HG02759 (cell line): ENCODE data around the gene CYFIP2.
"Not testable (repeated sequence)": the region's sequence is repeated elsewhere in the genome, so short reads cannot be mapped to it uniquely, and the experiment has no call there.

Experiments used
- ATAC-seq: cut with Tn5 transposase; IDR thresholded peaks from one replicate; pipeline ENCODE4 v1.9.1; 2021; ENCODE audit warnings: mild to moderate bottlenecking, moderate library complexity; ENCODE audit not compliant: unreplicated experiment

CYFIP2 gene

DNA sequence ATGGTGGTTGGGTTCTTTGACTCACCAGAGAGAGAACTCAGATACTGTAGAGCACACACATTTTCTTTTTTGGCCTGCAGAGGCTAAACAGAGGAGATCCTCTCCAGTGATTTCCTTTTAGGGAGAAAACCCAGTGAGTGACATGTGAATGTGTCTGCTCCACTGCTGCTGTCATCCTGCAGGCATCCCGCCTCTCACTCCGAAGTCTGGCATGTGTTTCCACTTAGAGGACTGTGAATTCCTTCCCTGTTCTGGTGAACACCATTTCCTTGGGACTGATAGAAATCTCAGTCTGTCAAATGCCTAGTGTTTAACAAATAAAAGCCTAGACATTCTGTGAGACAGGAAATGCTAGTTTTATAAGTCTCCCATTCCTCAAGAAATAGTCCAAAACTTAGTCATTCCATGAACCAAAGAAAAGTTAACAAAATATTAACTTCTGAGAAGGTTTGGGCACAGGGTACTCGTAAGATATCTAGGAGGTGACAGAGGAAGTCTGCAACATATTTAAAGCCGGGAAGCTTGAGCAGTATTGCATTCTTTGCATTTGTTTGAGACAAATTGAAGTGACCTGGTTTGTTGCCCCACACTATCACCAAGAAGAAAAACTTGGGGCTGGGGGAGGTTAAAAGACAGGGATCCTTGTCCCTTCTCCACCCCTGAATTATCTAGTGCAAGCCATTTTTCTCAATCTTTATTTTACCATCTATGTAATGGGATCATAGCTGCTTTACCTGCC lies 119.2 kb downstream of the CYFIP2 start:
- ATAC-seq = no peak

DNA sequence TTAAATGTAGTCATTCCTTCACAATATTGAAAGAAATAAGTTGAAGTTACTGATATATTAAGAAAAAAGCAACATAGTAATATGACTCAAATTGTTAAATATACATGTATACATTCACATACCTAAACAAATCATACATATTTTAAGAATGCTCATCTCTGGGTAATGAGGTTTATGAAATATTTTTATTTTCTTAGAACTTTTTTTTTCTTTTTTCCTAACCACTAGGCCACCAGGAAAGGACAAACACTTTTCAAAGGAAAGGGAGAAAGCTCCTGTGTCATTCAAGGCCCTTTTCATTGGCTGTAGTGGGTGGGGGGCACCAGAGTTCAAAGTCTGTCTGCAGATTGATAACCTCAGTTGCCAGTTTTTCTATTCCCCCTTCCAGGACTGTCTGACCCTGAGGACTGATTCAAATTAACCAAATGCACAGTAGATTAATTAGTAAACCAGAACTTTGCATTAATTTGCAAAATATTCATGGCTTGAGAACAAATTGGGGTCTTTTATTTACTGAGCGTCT lies 121.2 kb downstream of the CYFIP2 start:
- no peak for ATAC-seq

DNA sequence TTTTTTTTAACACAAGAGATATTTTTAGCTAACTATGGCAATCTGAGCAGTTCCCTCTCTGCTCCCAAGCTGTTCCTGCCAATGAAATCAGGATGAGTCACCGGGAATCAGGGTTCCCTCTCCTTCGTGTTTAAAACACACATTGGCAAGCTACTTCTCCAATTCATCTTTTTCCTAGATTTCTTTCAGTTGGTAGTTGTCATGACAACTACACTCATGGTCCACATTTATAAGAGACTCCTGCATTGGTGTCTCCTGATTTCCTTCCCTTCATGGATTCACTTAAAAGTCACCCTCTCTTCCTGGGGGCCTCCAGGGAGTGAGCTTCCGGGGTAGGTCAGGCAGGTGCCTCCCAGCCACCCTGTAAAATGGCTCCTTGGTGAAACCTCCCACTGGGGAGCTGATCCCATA lies 121.8 kb downstream of the CYFIP2 start:
- ATAC-seq = no peak

DNA sequence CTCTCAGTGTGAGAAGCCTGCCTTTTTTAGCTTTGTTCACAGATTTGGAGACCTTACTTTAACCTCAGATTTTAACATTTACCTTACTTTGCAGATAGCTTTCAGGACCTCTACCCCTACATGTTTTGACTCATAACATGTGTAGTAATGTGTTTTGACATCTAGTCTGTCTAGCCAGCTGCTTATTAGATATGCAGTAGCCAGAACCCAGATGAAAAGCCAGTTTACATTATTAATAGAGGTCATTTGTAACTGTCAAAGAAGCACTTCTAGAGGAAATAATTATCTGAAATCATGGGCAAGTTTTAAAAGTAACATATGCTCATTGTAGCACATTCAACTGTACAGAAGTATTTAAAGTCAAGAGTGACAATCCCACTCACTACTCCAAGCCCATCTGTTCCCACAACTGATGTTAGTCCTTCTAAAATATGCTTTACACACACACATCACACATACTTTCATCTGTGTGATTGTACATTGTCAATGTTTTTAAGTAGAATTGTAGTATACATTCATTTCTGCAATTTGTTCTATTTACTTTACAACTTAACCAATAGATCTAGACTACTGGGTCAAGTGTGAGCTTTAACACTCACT lies 122.3 kb downstream of the CYFIP2 start:
- no peak for ATAC-seq

DNA sequence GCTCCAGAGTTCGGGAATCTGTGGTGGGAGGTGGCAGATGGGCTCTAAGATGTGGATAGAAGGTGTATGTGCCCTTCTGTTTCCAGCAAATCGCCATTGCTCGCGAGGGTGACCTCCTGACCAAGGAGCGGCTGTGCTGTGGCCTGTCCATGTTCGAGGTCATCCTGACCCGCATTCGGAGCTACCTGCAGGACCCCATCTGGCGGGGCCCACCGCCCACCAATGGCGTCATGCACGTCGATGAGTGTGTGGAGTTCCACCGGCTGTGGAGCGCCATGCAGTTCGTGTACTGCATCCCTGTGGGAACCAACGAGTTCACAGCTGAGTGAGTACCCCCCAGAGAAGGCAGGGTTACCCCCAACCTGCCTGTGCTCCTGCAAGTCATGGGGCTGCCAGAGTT lies 123.2 kb downstream of the CYFIP2 start:
- no peak for ATAC-seq

DNA sequence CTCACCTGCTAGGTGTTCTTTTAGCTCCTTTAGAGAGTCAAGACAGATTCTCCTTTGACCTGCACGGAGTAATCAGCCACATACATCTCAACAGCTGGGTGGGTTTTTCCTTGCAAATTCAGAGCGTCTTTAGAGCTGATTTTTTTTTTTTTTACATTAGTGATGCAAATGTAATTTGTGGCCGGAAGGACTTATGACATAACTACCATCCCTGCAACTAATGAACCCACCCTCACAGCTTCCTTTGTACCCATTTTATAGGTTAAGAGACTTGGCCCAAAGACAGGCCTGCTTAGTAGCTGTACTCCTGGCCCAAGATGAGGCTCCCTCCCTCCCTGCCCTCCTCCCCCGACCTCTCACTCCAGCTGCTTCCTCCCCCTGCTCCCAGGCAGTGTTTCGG lies 124.2 kb downstream of the CYFIP2 start:
- ATAC-seq = no peak

DNA sequence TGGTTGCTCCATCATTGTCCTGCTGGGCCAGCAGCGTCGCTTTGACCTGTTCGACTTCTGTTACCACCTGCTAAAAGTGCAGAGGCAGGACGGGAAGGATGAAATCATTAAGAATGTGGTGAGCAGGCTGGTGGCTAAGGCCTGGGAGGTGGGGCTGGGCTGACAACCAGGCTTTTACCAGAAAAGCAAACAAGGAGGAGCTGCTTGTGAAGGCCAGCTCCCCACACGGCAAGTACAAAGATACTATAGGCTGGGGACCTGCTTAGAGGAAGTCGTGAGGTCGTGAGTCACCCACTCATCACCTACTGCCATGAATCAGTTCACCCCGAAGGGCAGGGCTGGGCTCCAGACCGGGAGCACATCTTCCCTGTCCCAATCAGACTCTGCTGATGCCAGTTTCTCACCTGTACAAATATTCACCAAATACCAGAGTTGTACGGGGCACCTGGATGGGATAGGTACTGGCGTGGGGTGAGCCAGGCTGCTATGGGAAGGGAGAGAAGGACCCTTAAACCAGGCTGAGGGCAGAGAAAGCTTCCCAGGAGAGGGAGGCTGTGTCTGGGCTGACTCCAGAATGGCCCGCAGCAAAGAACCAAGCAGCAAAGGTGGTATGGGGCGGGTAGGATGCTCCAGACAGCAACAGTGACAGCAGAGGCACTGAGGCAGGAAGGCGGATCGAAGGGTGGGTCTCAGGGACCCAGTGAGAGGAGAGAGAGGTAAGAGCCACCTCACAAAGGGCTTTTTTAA lies 124.8 kb downstream of the CYFIP2 start:
- no peak for ATAC-seq

DNA sequence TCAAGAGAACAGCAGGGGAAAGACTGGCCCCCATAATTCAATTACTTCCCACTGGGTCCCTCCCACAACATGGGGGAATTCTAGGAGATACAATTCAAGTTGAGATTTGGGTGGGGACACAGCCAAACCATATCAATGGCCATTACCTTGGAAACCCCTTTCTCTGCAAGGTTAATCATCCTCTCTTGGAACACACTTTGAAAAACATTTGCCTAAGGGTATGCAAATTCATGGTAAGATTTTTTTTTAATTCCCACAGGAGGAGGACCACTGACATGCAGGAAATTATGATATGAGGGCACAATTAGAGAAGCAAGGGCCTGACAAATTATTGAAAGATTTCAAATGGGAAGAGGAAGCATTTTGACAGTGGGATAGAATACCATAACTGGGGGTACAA lies 132.4 kb downstream of the CYFIP2 start:
- ATAC-seq = no peak

DNA sequence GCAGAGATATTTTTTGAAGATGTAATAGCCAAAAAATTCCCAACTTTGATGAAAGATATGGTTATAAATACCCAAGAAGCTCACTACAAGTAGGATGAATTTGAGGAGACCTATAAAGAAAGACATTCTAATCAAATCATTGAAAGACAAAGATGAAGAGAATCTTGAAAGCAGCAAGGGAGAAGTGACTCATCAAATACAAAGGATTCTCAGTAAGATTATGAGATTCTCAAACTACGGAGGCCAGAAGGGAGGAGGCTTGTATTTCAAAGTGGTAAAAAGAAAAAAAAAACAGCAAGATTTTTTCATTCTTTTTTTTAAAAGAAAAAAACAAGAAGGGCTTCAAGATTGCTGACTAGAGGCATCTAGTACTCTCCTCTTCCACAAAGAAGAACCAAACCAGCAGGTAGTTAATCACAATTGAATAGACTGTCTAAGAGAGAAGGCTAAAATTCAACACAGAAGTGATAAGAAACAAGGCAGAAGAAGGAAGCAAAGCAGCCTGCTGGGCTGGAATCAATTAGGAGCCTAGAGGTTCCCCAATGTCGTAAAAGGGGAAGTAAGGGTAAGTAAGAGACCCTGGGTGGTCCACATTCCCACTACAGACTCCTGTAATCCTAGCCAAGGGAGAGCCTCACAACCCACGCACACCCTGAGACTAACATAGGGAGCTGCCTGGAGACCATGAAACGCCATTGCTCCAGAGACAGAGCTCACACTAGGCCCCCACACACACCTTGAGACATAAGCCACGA lies 135.0 kb downstream of the CYFIP2 start:
- ATAC-seq = no peak

DNA sequence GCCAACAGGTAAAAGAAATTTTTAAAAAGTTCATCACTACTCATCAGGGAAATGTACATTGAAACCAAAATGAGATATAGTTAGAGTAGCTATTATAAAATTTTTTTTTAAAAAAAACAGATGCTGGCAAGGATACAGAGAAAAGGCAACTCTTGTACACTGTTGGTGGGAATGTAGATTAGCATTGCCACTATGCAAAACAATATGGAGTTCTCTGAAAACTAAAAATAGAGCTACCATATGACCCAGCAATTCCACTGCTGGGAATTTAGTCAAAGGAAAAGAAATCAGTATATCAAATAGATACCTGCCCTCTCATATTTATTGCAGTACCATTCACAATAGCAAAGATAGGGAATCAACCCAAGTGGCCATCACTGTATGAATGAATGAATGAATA lies 149.9 kb downstream of the CYFIP2 start:
- ATAC-seq = no peak

DNA sequence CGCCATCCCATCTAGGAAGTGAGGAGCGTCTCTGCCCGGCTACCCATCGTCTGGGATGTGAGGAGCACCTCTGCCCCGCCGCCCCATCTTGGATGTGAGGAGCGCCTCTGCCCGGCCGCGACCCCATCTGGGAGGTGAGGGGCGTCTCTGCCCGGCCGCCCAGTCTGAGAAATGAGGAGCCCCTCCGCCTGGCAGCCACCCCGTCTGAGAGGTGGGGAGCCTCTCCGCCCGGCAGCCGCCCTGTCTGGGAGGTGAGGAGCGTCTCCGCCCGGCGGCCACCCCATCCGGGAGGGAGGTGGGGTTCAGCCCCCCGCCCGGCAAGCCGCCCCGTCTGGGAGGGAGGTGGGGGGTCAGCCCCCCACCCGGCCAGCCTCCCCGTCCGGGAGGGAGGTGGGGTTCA lies 153.6 kb downstream of the CYFIP2 start:
- ATAC-seq = not testable (repeated sequence)

DNA sequence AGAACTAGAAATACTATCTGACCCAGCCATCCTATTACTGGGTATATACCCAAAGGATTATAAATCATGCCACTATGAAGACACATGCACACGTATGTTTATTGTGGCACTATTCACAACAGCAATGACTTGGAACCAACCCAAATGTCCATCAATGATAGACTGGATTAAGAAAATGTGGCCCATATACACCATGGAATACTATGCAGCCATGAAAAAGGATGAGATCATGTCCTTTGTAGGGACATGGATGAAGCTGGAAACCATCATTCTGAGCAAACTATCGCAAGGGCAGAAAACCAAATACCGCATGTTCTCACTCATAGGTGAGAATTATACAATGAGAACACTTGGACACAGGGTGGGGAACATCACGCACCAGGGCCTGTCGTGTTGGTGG lies 164.0 kb downstream of the CYFIP2 start:
- ATAC-seq = not testable (repeated sequence)

DNA sequence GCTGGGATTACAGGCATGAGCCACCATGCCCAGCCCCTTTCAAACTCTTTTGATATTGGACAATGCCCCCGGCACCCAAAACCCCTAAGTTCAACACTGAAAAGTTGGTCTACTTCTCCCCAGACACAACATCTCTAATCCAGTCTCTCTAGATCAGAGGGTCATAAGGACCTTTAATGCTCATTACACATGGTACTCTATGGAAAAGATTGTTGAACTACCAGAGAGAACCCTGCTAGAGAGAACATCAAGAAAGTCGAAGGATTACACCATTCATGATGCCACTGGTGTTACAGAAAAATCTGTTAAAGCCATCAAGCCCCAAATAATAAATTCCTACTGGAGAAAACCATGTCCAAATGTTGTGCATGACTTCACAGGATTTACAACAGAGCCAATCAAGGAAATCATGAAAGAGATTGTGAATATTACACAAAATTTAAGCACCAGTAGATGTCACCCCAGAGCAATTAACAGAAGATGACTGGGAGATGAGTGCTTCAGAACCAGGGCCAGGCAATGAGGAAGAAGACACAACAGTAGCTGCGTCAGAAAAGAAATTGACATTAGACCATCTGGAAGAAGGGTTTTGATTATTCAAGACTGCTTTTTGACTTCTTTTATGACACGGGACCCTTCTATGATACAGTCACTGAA lies 165.7 kb downstream of the CYFIP2 start:
- peak; percentile 81 for ATAC-seq

DNA sequence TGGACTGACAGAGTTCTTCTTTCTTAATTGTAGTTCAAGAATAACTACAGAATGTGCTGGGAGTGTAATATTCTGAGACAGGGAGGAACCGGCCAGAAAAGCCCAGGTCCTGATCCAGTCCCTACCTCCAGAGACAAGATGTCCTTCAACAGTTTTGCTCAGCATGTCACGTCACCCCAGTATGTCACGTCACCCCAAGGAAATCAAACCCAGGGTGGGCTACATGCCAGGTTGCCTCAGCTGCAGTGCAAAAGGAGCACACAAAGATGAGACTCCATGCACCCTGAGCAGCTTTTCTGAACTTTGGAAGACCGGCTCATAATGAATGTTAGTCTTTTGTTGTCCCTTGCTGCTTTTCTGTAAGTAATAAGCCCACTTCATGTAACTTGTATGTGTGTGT lies 168.2 kb downstream of the CYFIP2 start:
- no peak for ATAC-seq

DNA sequence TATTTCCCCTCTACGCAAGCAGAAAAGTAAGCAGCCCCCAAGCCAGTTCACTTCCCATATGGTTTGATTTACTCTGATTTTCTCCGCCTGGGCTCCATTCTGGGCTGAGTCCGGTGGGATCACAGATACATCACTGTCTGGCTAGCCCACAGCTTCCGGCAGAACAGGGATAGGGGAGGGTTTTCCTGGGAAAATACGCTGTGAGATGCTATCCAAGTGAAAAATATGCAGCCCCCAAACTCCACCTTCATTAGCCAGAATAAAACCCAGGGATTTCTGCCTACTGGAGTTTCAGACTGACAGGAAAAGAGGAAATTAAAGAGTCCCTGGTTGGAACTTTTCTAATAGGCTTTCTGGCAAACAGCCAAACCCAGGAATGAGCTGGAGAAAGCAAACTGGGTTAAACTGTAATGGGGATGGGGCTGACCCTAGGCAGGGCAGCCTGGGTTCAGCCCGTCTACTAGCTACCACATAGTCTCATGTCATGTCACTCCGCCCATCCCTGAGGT lies 177.2 kb downstream of the CYFIP2 start:
- ATAC-seq = no peak

DNA sequence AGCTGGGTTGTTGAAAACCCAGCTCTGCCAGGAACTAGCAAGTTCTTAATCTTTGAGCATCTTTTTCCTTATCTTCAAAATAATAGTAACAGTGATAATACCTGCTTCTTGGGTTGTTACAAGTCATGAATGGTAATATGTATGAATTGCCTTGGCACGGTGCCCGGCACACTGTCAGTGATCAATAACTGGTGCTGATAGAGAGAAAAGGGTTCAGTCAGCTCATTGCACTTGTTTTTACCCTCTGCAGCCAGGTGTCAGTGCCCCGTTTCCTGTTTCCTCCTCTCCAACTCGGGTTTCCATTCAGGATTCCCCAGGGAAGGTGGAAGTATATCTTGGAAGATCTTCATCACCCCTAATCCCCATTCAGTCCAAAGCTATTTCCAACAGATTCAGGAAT lies 178.3 kb downstream of the CYFIP2 start:
- no peak for ATAC-seq
